A549 (cell line): Measurements from ENCODE around the gene CXCR3.
"Not testable (repeated sequence)": the region's sequence is repeated elsewhere in the genome, so short reads cannot be mapped to it uniquely, and the experiment has no call there.

Experiments
- EHMT2 ChIP-seq: fragments of 200-600 bp; sonication (generic); IDR thresholded peaks from 2 replicates; pipeline ENCODE4 v1.6.1; 2016; ENCODE audit warnings: antibody characterized with exemption, low read depth, mild to moderate bottlenecking, moderate library complexity
- EP300 ChIP-seq, 2 experiments: fragments of >200 bp; sonication (Bioruptor Twin); formaldehyde crosslinking; IDR thresholded peaks; 2 replicates in 1 of 2; 3 replicates in 1 of 2; pipeline ENCODE4 v1.6.1; 2016 to 2017
- KDM5A ChIP-seq: fragments of 200-600 bp; sonication (generic); IDR thresholded peaks from 2 replicates; pipeline ENCODE4 v1.6.1; 2016; ENCODE audit warnings: antibody characterized with exemption, mild to moderate bottlenecking
- POLR2A ChIP-seq: IDR thresholded peaks from 2 replicates; pipeline ENCODE4 v1.6.1; 2012; ENCODE audit warnings: mild to moderate bottlenecking, low read length
- RCOR1 ChIP-seq: fragments of 150-350 bp; IDR thresholded peaks from 2 replicates; pipeline ENCODE4 v1.6.1; 2014; ENCODE audit warnings: antibody characterized with exemption, low read length, low read depth
- RFX5 ChIP-seq: fragments of 450-650 bp; IDR thresholded peaks from 2 replicates; pipeline ENCODE4 v1.7.1; 2014; ENCODE audit warnings: antibody characterized with exemption, mild to moderate bottlenecking, moderate library complexity
- ZC3H11A ChIP-seq: fragments of 450-650 bp; IDR thresholded peaks from 2 replicates; pipeline ENCODE4 v1.6.1; 2014; ENCODE audit warnings: antibody characterized with exemption, mild to moderate bottlenecking
- TF ChIP-seq, protein P1 (sequence below): IDR thresholded peaks from 2 replicates; pipeline ENCODE4 v1.6.1; 2012

GRCh38 chrX:71644406-71644805 is 26.1 kb upstream of the CXCR3 start:
- not testable (repeated sequence) for TF ChIP-seq RFX5; POLR2A; KDM5A; EHMT2; EP300 (IDR thresholded peaks at IDR 0.05); RCOR1; ZC3H11A
- TF ChIP-seq, protein P1, sequence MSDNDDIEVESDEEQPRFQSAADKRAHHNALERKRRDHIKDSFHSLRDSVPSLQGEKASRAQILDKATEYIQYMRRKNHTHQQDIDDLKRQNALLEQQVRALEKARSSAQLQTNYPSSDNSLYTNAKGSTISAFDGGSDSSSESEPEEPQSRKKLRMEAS, result not testable (repeated sequence)
